NCI-H1930 (cell line): Measurements from ENCODE around the gene MYOG.

ENCODE experiments used
- DNase-seq, 2 experiments: peaks; one replicate each; lab custom pipeline; 2025; lab: John Stamatoyannopoulos, UW

The MYOG gene

GRCh38 chr1:203046984-203047630 is 38.7 kb downstream of the MYOG start:
- no peak for DNase-seq

GRCh38 chr1:203045821-203046594 is 39.8 kb downstream of the MYOG start:
- no peak for DNase-seq

GRCh38 chr1:203045336-203045735 is 40.5 kb downstream of the MYOG start:
- no peak for DNase-seq

GRCh38 chr1:203044546-203045250 is 41.1 kb downstream of the MYOG start:
- DNase-seq = no peak

GRCh38 chr1:203043830-203044545 is 41.8 kb downstream of the MYOG start:
- DNase-seq = no peak

GRCh38 chr1:203041351-203041932 is 44.4 kb downstream of the MYOG start:
- DNase-seq = no peak

GRCh38 chr1:203040513-203041275 is 45.1 kb downstream of the MYOG start:
- DNase-seq = no peak

- no peak for DNase-seq
Measured at GRCh38 chr1:203039609-203040512, 46.0 kb downstream of the MYOG start.

- DNase-seq = peak; percentile 24 to 26
Measured at GRCh38 chr1:203038891-203039608, 46.8 kb downstream of the MYOG start.

- DNase-seq = no peak
Measured at GRCh38 chr1:203038217-203038741, 47.5 kb downstream of the MYOG start.

- no peak for DNase-seq
Measured at GRCh38 chr1:203037509-203038190, 48.2 kb downstream of the MYOG start.

- no peak for DNase-seq
Measured at GRCh38 chr1:203036537-203036936, 49.3 kb downstream of the MYOG start.

GRCh38 chr1:203036135-203036534 is 49.7 kb downstream of the MYOG start:
- no peak for DNase-seq

GRCh38 chr1:203035111-203036000 is 50.5 kb downstream of the MYOG start:
- DNase-seq = no peak

GRCh38 chr1:203034422-203035110 is 51.2 kb downstream of the MYOG start:
- DNase-seq = no peak

GRCh38 chr1:203033917-203034316 is 51.9 kb downstream of the MYOG start:
- DNase-seq = no peak

GRCh38 chr1:203033287-203033686 is 52.5 kb downstream of the MYOG start:
- no peak for DNase-seq
